NCI-H1417 (cell line): ENCODE results near the gene TRAPPC1.
A peak's percentile ranks its signal among the peaks of the same experiment; 100 is the strongest.
"Not testable (repeated sequence)": the region's sequence is repeated elsewhere in the genome, so short reads cannot be mapped to it uniquely, and the experiment has no call there.

Experiments
- DNase-seq, 3 experiments: peaks; one replicate each; lab custom pipeline; 2025; lab: John Stamatoyannopoulos, UW

Gene TRAPPC1

GRCh38 chr17:7931709-7932482, at the start of gene TRAPPC1, which contains the start of gene CNTROB:
Gene TRAPPC1, minus strand, starts transcription at chr17:7931946. Its CDS starts 117 bp downstream, at chr17:7931829.
Gene CNTROB, plus strand, starts transcription at chr17:7932206. Its CDS starts 874 bp downstream, at chr17:7933080.
- peak; percentile 94 to 98 (median 95) for DNase-seq

GRCh38 chr17:7977805-7978204, 46.1 kb upstream of the TRAPPC1 start:
- peak in 2 of 3 experiments; percentile 18 to 68 for DNase-seq

GRCh38 chr17:7977039-7977438, 45.3 kb upstream of the TRAPPC1 start:
- no peak for DNase-seq

GRCh38 chr17:7974638-7975131, 42.9 kb upstream of the TRAPPC1 start:
- DNase-seq = no peak

GRCh38 chr17:7972131-7972785, 40.5 kb upstream of the TRAPPC1 start:
- DNase-seq = no peak

GRCh38 chr17:7971651-7972050, 39.9 kb upstream of the TRAPPC1 start:
- DNase-seq = no peak

GRCh38 chr17:7969433-7969832, 37.7 kb upstream of the TRAPPC1 start:
- no peak for DNase-seq

- DNase-seq = no peak
These were observed 36.0 kb upstream of the TRAPPC1 start for GRCh38 chr17:7967751-7968150.

- DNase-seq = no peak
These were observed 29.7 kb upstream of the TRAPPC1 start for GRCh38 chr17:7961421-7961820.

GRCh38 chr17:7959503-7960253, 27.9 kb upstream of the TRAPPC1 start:
- no peak for DNase-seq

- no peak for DNase-seq
These were observed 24.7 kb upstream of the TRAPPC1 start for GRCh38 chr17:7956228-7956965.

- no peak for DNase-seq
These were observed 23.9 kb upstream of the TRAPPC1 start for GRCh38 chr17:7955414-7956227.

GRCh38 chr17:7953266-7953665, 21.5 kb upstream of the TRAPPC1 start:
- not testable (repeated sequence) for DNase-seq

- DNase-seq = no peak
These were observed 19.5 kb upstream of the TRAPPC1 start for GRCh38 chr17:7951143-7951792.

GRCh38 chr17:7950578-7950977, 18.8 kb upstream of the TRAPPC1 start:
- DNase-seq = no peak

- no peak for DNase-seq
These were observed 15.9 kb upstream of the TRAPPC1 start for GRCh38 chr17:7947651-7948050.

GRCh38 chr17:7946441-7946840, 14.7 kb upstream of the TRAPPC1 start:
- DNase-seq = no peak

- DNase-seq = no peak
These were observed 13.9 kb upstream of the TRAPPC1 start for GRCh38 chr17:7945651-7946050.

- no peak for DNase-seq
These were observed 12.6 kb upstream of the TRAPPC1 start for GRCh38 chr17:7944326-7944725.

GRCh38 chr17:7943291-7943690, 11.5 kb upstream of the TRAPPC1 start:
- no peak for DNase-seq
